Astrocyte (in vitro differentiated cells and primary cell): Measurements from ENCODE around the gene KLK5.

Experiments
- EZH2 ChIP-seq: IDR thresholded peaks from 2 replicates; pipeline ENCODE4 v1.6.1; 2012; ENCODE audit warnings: mild to moderate bottlenecking, low read length, inconsistent platforms; ENCODE audit not compliant: insufficient read depth
- TF ChIP-seq, protein P1 (sequence below): IDR thresholded peaks from 2 replicates; pipeline ENCODE4 v1.5.1; 2011; ENCODE audit warnings: low read depth, mild to moderate bottlenecking, inconsistent platforms, low read length, moderate library complexity; ENCODE audit not compliant: insufficient read depth

DNA sequence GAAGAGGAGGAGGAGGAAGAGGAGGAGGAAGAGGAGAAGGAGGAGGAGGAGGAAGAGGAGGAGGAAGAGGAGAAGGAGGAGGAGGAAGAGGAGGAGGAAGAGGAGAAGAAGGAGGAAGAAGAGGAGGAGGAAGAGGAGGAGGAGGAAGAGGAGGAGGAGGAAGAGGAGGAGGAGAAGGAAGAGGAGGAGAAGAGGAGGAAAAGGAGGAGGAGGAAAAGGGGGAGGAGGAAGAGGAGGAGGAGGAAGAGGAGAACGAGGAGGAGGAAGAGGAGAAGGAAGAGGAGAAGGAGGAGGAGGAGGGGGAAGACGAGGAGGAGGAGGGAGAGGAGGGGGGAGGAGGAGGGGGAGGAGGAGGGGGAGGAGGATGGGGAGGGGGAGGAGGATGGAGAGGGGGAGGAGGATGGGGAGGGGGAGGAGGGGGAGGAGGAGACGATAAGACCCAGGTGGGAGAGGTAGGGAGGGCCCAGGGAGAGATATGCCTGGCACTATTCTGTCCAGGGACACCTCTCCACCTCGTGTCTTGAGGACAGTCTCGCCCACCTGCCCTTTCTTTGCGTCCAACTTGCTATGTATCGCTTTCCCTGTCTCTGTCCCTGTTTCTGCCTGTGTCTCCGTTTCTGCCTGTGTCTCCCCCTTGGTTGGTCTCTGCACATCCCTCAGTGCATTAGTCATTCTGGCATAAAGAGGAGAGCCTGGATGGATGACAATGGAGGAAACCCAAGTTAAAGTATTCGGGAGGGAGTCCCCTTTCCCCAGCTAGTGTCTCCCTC is 7.1 kb upstream of the KLK5 start:
- TF ChIP-seq, protein P1, sequence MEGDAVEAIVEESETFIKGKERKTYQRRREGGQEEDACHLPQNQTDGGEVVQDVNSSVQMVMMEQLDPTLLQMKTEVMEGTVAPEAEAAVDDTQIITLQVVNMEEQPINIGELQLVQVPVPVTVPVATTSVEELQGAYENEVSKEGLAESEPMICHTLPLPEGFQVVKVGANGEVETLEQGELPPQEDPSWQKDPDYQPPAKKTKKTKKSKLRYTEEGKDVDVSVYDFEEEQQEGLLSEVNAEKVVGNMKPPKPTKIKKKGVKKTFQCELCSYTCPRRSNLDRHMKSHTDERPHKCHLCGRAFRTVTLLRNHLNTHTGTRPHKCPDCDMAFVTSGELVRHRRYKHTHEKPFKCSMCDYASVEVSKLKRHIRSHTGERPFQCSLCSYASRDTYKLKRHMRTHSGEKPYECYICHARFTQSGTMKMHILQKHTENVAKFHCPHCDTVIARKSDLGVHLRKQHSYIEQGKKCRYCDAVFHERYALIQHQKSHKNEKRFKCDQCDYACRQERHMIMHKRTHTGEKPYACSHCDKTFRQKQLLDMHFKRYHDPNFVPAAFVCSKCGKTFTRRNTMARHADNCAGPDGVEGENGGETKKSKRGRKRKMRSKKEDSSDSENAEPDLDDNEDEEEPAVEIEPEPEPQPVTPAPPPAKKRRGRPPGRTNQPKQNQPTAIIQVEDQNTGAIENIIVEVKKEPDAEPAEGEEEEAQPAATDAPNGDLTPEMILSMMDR, result no peak
- no peak for TF ChIP-seq EZH2
